ENCODE results near the gene RPL18A. TPM values are rescaled to one million over a fixed set of nuclear protein-coding genes. Genes with fewer than 3 reads are reported as not detected.

RPL18A gene
- total and polyA plus RNA-seq, 2 of the 13 experiments (the other 11 are each of a cell fraction or from before 2014, with no cell fraction given), result 1,471 to 2,004 TPM

- no peak for TF ChIP-seq ZNF432 (CRISPR knock-in tag; IDR thresholded peaks at IDR 0.05; ENCODE audit: borderline replicate concordance)
- TF ChIP-seq NFE2L2 (IDR thresholded peaks at IDR 0.05; ENCODE audit: low read length), result no peak
- no peak for TF ChIP-seq AFF4 (CRISPR knock-in tag; IDR thresholded peaks at IDR 0.05)
- TF ChIP-seq ZNF792 (CRISPR knock-in tag; IDR thresholded peaks at IDR 0.05), result 0 out of 2 replicates have a peak, but pooled peaks have one; percentile 35
- TF ChIP-seq MEIS1 (CRISPR knock-in tag; IDR thresholded peaks at IDR 0.05; ENCODE audit: borderline replicate concordance), result 0 out of 2 replicates have a peak, but pooled peaks have one; percentile 41
- 0 out of 2 replicates have a peak, but pooled peaks have one; percentile 49 for TF ChIP-seq BORCS8-MEF2B (CRISPR knock-in tag; IDR thresholded peaks at IDR 0.05)
- TF ChIP-seq TAF15 (IDR thresholded peaks at IDR 0.05; ENCODE audit: low read depth, low read length, poor library complexity, severe bottlenecking), result no peak
- TF ChIP-seq ZKSCAN1 (IDR thresholded peaks at IDR 0.05; ENCODE audit: low read length), result no peak
- peak; percentile 31; the same call in 1 of the 2 replicates for TF ChIP-seq PHF21A (CRISPR knock-in tag; IDR thresholded peaks at IDR 0.05)
- TF ChIP-seq DNMT1 (CRISPR knock-in tag; IDR thresholded peaks at IDR 0.05), result 0 out of 2 replicates have a peak, but pooled peaks have one; percentile 35
- TF ChIP-seq GABPB1 (CRISPR knock-in tag; IDR thresholded peaks at IDR 0.05), result peak; percentile 30; the same call in 1 of the 2 replicates
- no peak for TF ChIP-seq ETS1 (CRISPR knock-in tag; IDR thresholded peaks at IDR 0.05)
- 0 out of 2 replicates have a peak, but pooled peaks have one; percentile 48 for TF ChIP-seq HIVEP1 (CRISPR knock-in tag; IDR thresholded peaks at IDR 0.05)
- TF ChIP-seq ZNF790 (CRISPR knock-in tag; IDR thresholded peaks at IDR 0.05; ENCODE audit: borderline replicate concordance), result no peak
- TF ChIP-seq GATAD2A (CRISPR knock-in tag; IDR thresholded peaks at IDR 0.05), result peak; percentile 37; the same call in 1 of the 2 replicates
- no peak for TF ChIP-seq U2AF1 (optimal IDR thresholded peaks at IDR 0.05; ENCODE audit: low read depth, low read length)
- 0 out of 2 replicates have a peak, but pooled peaks have one; percentile 27 for TF ChIP-seq ZFP90 (CRISPR knock-in tag; IDR thresholded peaks at IDR 0.05; ENCODE audit: borderline replicate concordance)
- TF ChIP-seq ZNF614 (CRISPR knock-in tag; IDR thresholded peaks at IDR 0.05; ENCODE audit: borderline replicate concordance), result 0 out of 2 replicates have a peak, but pooled peaks have one; percentile 21
- no peak for TF ChIP-seq FOXA1 (IDR thresholded peaks at IDR 0.05)
- TF ChIP-seq FOXA1 (CRISPR knock-in tag; IDR thresholded peaks at IDR 0.05), result peak; percentile 41; the same call in 1 of the 2 replicates
- no peak for TF ChIP-seq PHF20 (CRISPR knock-in tag; IDR thresholded peaks at IDR 0.05)
- peak; percentile 85; the same call in 1 of the 2 replicates for TF ChIP-seq TFAP4 (IDR thresholded peaks at IDR 0.05; ENCODE audit: borderline replicate concordance, low read depth)
- peak; percentile 59; the same call in 1 of the 2 replicates for TF ChIP-seq NFKB2 (CRISPR knock-in tag; IDR thresholded peaks at IDR 0.05; ENCODE audit: borderline replicate concordance)
- TF ChIP-seq ZNF749 (CRISPR knock-in tag; IDR thresholded peaks at IDR 0.05; ENCODE audit: borderline replicate concordance), result no peak
- TF ChIP-seq KMT2A (CRISPR knock-in tag; IDR thresholded peaks at IDR 0.05), result no peak
Measured at GRCh38 chr19:17855280-17856152, 4.2 kb upstream of the RPL18A start (continued).

All from HepG2 (cell line).